ENCODE results near the gene EXOC3L2.
"Not testable (repeated sequence)": the region's sequence is repeated elsewhere in the genome, so short reads cannot be mapped to it uniquely, and the experiment has no call there.

Gene EXOC3L2

DNA sequence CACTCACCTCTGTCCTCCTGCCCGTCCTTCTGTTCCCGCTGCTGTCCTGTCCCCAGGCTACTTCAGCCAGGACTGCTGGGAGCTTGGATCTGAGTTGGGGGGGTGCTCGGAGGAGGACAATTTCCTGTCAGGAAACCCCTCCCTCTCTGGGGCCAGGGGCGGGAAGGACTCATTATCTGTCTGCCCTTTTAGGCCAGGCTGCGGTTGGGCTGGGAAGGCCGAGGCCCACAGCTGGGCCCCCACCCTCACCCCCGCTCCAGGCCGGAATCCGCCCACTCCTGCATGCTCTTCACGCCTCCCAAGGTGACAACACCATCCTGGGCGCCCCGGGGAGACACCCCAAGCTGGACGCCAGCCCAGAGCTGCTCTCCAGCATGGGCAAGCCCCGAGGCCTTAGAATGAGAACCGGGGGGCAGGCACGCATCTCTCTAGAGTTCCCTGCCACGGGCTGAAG, at the start of gene EXOC3L2:
TSS of gene EXOC3L2 (minus strand) at position 74 of the 454 bp plus-strand sequence. CDS start 6,362 bp downstream, outside the sequence.
- no peak for DNase-seq (ENCODE audit: insufficient read length, low spot score)
- FAIRE-seq = no peak

DNA sequence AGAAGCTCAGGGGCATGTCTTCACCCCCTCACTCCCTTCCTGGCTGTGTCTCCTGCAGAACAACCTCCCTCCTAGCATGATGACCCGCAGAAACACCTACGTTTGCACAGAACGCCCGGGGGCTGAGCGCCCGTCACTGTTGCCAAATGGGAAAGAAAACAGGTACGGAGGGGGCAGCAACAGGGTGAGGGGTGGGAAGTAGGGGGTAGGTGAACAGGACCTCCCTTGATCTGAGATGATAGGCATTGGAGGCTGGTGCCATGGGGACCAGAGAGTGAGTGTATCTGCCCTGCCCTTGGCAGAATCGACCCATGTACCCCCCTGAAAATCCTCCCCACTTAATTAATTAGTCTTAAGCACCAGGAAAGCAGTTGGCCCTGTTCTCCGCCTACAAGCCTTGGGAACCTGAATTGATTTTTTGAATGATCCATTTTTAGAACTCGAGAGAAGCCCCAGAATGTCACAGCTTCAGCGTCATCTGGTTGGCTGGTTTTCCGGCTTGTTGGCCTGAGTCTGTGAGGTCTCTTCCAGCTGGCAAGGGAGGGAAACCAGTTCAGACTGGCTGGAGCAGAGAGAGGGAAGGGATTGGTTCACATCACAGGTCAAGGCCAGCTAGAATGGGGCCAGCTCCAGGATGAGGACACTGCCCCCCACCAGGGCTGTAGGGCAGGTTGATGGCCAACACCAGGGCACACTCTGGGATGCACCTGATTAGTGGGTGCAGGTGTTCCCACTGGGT, 49.3 kb upstream of the EXOC3L2 start:
- no peak for FAIRE-seq
- no peak for DNase-seq (ENCODE audit: insufficient read length, low spot score)

DNA sequence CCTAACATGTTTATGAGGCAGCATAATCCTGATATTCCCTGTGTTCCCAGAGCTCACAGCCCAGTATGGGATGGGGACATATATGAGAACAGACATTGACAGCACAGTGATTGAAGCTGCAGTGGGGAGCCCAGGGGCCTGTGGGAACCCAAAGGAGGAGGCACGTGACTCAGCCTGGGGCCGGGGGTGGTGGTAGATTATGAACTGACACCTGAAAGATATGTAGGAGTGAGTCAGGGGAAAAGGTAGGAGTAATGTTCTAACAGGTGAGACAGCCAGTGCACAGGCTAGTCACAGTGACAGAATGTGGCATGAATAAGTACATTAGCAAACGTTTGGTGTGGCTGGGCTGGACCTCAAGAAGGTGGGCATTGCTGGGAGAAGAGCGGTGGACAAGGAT, 48.5 kb upstream of the EXOC3L2 start:
- DNase-seq (ENCODE audit: insufficient read length, low spot score) (no peak), FAIRE-seq (no peak)

DNA sequence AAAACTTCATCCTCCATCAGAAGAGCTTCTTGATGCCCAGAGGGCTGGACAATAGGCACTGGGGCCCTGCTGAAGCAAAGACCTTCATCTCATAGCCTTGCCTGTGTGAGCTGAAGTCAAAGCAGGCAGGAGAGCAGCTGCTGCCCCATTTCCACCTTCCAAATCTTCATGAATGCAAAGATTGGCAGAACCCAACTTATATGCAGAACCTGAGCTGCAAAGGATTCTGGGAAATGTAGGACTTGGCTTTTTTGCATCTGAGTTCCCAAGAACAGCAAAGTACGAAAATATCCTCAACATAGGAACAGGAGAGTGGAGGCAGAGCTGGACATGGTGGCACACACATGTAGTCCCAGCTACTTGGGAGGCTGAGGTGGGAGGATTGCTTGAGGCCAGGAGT, 46.6 kb upstream of the EXOC3L2 start:
- DNase-seq (ENCODE audit: insufficient read length, low spot score) (no peak), FAIRE-seq (no peak)

DNA sequence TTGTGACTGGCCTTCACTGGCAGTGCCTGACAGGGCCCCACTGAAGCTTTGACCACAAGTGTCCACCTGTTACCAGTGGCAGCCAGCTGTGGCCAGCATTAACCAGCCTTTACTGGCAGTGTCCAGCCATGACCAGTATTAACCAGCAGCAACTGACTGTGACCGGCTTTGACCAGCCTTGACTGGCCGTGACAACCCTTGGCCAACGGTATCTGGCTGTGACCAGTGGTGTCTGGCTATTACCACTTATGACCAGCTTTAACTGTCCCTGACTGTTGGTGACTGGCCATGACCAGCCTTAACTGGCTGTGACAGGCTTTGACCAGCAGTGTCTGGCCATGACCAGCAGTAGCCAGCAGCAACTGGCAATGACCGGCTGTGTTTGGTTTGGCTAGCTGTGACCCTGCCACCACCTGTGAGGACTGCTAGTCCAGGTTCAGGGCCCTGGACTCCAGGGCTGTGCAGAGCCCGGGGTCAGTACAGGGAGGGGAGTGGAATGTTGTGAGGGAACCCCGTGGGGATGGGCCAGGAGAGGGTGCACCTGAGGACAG, 45.2 kb upstream of the EXOC3L2 start:
- DNase-seq (ENCODE audit: insufficient read length, low spot score) = no peak
- no peak for FAIRE-seq

DNA sequence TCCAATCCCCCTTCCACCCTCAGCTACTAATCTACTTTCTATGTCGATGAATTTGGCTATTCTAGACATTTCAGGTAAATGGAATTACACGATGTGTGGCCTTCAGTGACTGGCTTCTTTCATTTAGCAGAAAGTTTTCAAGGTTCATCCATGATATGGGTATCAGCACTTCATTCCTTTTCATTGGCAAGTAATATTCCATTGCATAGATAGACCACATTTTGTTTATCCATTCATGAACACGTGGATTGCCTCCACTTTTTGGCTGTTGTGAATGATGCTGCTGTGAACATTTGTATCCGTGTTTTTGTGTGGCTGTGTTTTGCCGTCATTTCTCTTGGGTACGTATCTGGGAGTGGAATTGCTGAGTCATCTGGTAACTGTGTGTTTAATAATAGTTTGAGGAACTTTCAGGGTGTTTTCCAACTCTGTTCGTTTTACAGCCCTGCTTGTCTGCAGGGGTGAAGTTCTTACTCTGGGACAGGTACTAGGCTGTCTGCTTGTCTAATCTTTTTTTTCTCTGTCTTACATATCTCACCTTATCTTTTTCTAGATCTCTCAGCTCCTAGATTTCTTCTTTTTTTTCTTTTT, 38.3 kb upstream of the EXOC3L2 start:
- FAIRE-seq (no peak), DNase-seq (ENCODE audit: insufficient read length, low spot score) (no peak)

DNA sequence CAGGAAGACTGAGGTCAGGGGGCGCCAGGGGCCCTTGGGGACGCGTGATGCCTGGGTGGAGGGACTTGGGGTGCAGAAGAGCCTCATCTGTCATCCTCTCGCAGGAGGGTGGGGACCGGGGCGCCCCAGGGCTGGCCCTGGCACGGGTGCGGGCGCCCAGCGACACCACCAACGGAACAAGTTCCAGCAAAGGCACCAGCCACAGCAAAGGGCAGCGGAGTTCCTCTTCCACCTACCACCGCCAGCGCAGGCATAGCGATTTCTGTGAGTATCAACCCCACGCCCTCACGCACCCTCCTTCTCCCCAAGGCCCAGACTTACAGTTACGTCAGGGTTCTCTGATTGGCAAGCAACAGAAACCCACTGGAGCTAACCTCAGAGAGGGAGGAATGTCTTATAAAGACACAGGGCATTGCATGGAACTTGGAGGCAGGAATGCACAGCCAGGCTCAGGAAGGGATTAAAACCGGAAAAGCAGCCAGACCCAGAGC, 35.3 kb upstream of the EXOC3L2 start:
- DNase-seq (ENCODE audit: insufficient read length, low spot score) = no peak

DNA sequence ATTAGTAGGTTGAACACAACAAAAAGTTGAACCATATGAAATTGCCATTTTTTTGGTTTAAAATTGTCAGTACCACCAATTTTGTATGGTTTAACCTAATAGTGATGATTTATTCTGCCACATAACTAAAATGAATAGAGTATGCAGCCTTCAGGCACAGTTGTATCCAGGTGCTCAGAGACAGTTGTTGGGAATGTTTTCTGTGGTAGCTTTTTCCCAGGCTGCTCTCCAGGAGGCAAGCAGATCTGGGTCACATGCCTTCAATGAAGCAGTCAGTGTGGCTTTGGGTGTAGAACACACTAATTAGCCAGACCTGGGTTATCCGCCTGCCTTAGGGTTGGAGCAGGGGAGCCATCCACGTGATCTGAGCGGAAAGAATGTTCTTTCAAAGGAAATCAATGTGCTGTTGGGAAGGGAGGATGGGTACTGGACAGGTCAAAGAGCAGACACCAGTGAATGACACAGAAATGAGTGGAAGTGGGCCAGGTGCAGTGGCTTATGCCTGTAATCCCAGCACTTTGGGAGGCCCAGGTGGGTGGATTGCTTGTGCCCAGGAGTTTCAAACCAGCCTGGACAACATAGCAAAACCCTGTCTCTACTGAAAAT, 34.5 kb upstream of the EXOC3L2 start:
- DNase-seq (ENCODE audit: insufficient read length, low spot score) (no peak), FAIRE-seq (no peak)

More for the DNA sequence above, 35.3 kb upstream of the EXOC3L2 start:
- no peak for FAIRE-seq

DNA sequence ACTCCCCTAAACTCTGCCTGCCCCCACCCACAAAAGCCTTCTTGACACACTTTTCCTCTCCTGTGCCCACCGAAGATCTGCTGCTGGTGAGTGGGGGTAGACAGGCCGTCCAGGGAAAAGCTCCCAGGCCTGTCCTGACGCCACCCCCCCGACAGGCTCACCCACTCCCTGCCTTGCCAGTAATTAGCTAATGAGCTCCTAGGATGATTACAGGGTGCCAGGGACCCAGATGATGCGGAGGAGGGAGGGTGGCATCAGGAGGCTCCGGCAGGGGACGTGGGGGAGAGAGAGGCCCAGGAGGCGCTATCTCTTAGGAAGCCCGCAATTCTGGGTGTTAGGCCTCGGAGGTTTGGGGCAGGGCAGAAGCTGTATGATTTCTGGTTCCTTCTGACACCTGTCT, 32.9 kb upstream of the EXOC3L2 start:
- DNase-seq (ENCODE audit: insufficient read length, low spot score) (no peak), FAIRE-seq (no peak)

DNA sequence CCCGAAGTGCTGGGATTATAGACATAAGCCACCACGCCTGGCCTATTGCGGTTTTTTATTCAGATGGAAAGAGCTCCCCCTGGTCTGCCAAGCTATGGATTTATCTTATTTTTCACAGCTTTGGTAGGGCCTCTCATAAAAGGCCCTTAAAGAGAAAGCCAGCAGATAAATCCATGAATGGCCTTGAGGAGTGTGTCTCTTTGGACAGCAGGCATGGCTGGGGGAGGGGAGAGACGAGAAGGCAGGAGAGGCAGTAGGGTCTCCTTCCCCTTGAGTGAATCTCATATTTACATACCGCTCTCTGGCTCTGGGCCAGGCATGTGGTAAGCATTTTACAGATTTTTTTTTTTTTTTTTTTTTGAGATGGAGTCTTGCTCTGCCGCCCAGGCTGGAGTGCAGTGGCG, 31.1 kb upstream of the EXOC3L2 start:
- DNase-seq (ENCODE audit: insufficient read length, low spot score) (no peak), FAIRE-seq (no peak)

DNA sequence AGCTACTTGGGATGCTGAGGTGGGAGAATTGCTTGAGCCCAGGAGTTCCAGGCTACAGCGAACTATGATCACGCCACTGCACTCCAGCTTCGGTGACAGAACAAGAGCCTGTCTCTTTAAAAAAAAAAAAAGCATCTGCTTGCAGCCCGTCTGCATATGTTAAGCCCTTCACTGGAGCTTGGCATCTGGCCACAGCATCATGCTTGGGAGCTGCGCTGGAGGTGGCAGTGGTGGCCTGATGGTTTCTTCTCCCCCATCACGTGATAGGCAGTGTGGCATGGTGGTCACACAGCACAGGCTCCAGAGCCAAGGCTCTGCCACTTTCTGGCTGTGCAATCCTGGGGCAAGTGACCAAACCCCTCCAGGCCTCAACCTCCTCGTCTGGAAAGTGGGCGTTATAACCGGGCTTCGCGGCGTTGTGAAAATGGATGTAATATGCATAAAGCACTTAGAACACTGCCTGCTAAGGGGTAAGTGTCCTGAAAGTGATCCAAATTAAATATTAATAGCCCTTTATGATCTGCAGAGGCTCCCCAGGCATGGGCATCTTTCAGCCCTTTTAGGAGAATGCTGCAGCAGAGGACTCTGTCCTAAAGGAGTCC, 30.3 kb upstream of the EXOC3L2 start:
- FAIRE-seq = no peak
- DNase-seq (ENCODE audit: insufficient read length, low spot score) = no peak

DNA sequence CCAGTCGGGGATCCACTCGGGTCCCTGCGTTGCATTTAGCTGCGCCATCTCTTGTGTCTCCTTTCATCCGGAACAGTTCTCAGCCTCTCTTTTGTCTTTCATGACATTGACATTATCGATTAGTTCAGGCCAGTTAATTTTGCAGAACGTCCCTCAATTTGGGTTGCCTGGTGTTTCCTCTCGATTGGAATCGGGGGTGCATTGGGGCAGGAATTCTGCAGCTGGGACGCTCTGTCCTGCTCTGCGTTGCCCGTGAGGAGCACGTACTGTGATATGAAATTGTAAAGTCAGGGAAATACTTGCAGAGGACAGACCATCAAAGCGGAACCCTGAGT, 28.3 kb upstream of the EXOC3L2 start:
- DNase-seq (ENCODE audit: insufficient read length, low spot score) = no peak
- no peak for FAIRE-seq

DNA sequence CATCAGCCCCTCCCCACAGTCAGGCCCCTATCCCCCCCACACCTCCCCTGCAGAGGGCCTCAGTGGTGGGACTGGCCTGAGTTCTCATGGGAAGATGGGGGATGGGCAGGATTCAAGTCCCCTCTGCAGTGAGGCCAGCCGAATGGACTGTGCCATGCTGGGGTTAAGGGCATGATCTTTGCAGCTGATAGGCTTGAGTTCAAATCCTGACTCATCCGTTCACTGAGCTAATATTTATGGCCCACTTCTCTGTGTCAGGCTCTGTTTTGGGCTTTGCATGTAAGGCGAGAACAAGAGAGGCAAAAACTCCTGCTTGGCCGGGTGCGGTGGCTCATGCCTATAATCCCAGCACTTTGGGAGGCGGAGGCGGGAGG, 26.5 kb upstream of the EXOC3L2 start:
- FAIRE-seq = no peak

DNA sequence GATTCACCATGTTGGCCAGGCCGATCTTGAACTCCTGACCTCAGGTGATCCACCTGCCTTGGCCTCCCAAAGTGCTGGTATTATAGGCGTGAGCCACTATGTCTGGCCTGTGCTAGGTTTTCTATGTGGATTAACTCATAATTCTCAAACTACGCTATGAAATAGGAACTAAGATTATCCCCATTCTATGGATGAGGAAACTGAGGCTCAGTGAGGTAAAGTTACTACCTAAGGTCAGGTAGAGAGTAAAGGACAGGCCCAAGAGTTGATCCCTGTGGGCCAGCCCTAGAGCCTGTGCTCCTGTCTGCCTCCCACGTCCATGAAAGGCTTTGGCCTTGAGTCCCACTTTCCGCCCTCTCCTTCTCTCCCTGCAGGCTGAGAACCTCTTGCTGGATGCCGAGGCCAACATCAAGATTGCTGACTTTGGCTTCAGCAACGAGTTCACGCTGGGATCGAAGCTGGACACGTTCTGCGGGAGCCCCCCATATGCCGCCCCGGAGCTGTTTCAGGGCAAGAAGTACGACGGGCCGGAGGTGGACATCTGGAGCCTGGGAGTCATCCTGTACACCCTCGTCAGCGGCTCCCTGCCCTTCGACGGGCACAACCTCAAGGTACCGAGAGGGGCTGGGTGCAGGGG, 26.0 kb upstream of the EXOC3L2 start:
- DNase-seq (ENCODE audit: insufficient read length, low spot score) (no peak), FAIRE-seq (no peak)

More for the DNA sequence above, 26.5 kb upstream of the EXOC3L2 start:
- DNase-seq (ENCODE audit: insufficient read length, low spot score) = no peak

DNA sequence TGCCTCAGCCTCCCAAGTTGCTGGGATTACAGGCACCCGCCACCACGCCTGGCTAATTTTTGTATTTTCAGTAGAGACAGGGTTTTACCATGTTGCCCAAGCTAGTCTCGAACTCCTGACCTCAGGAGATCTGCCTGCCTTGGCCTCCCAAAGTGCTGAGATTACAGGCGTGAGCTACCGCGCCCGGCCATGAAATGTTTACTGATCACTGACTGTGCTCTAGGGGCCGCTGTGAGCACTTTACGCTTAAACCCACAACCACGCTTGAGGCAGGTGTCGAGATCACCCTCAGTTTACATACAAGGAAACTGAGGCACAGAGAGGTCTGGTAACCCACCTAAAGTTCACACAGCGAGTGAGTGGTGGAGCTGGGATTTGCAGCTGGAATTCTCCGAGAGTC, 24.7 kb upstream of the EXOC3L2 start:
- FAIRE-seq; DNase-seq (ENCODE audit: insufficient read length, low spot score): not testable (repeated sequence)

DNA sequence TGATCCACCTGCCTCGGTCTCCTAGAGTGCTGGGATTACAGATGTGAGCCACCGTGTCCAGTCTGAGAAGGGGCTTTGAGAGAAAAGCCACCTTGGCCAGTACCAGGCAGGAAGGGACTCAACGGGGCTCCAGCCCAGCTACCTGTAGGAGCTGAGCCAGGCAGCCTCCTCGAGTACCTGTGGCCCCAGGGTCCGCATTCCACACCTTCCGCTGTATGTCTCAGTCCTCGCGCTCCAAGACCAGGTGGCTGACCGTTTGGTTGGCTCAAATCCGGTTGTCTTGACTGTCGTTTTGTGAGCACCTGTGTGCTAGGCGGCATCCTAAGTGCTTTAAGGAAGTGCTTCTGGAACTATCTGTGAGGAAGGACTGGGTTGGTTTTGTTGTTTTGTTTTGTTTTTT, 22.1 kb upstream of the EXOC3L2 start:
- DNase-seq (ENCODE audit: insufficient read length, low spot score) = no peak
- FAIRE-seq = no peak

DNA sequence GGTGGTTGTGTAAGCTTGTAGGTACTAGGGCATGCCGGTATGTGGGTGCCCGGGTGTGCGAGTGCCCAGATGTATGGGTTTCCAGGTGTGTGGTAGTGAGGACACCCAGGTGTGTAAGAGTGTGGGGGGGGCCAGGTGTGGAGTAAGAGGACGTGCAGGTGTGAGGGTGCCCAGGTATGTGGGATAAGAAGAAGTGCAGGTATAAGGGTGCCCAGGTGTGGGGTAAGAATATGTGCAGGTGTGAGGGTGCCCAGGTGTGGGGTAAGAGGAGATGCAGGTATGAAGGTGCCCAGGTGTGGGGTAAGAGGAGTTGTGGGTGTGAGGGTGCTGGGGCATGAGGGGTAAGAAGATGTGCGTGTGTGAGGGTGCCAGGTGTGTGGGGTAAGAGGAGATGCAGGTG, 20.2 kb upstream of the EXOC3L2 start:
- FAIRE-seq (no peak), DNase-seq (ENCODE audit: insufficient read length, low spot score) (no peak)

DNA sequence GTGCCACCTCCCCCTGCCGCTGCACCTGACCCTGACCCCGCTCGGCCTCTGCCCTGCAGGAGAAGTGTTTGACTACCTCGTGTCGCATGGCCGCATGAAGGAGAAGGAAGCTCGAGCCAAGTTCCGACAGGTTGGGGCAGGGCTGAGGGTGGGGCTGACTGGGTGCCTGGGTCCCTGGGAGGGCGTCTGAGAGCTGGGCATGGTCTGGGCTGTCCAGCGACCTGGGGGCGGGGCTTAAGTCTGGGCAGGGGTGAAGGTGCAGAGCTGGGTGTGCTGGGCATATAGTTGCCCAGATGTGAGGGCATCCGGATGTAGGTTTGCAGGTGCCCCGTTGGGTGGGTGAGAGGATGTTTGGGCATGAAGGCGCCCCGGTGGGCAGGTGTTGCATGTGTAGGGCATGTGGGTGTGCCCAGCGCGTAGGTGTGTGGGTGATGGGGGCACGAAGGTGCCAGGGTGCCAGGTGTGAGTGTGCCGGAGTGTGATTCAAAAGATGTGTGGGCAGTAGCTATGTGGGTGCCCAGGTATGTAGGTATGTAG, 19.6 kb upstream of the EXOC3L2 start:
- FAIRE-seq (no peak), DNase-seq (ENCODE audit: insufficient read length, low spot score) (no peak)

DNA sequence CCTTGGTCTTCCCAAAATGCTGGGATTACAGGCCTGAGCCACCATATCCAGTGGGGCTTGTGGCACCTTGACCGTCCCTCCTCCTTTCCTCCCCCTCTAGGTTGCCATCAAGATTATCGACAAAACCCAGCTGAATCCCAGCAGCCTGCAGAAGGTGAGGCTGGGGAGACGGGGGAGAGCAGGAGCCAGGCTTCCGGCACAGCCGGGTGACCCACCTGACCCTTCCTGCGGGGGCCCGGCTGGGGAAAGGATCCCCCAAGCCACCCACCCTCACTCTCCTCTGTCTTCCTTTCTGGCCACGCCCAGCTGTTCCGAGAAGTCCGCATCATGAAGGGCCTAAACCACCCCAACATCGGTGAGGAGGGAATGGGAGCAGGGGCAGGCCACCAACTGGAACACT, 17.8 kb upstream of the EXOC3L2 start:
- no peak for FAIRE-seq
- DNase-seq (ENCODE audit: insufficient read length, low spot score) = no peak

DNA sequence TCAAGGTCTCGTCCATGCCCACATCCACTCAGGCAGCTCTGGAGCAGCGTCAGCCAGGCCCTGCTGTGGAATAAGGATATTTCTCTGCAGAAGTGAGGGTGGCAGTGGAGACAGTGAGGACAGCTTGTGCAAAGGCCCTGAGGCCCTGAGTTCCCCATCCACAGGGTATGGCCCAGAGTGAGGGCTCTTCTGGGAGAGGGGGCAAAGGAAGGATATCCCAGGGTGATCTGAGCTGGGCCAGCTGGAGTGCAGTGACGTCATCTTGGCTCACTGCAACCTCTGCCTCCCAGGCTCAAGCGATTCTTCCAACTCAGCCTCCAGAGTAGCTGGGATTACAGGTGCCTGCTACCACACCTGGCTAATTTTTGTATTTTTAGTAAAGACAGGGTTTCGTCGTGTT, 17.4 kb upstream of the EXOC3L2 start:
- no peak for FAIRE-seq
- DNase-seq (ENCODE audit: insufficient read length, low spot score) = no peak

DNA sequence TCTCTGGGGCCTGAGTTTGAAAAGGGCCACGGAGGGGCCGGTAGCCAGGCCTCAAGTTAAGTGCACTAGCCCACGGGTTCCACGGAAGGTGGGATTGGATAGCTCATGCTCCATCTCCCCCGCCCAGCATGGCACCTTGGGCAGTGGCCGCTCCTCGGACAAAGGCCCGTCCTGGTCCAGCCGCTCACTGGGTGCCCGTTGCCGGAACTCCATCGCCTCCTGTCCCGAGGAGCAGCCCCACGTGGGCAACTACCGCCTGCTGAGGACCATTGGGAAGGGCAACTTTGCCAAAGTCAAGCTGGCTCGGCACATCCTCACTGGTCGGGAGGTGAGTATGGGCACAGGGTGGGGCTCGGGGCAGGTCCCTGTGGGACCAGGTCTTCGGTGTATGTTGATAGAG, 13.7 kb upstream of the EXOC3L2 start:
- FAIRE-seq = no peak
- DNase-seq (ENCODE audit: insufficient read length, low spot score) = no peak
